T-helper 1 cell treated with Interleukin-12 subunit alpha and Interleukin-12 subunit beta and Interleukin-4 antibody, amounts not matched to agents 30 ng/mL and 1 ng/mL, for 36 hours (primary cell): ENCODE measurements around the gene HLX. TPM values are rescaled to one million over a fixed set of nuclear protein-coding genes. Genes with fewer than 3 reads are reported as not detected.

Experiments
- intact Hi-C: fragments of 100-400 bp; cut with micrococcal nuclease; formaldehyde crosslinking; loops from one replicate; pipeline ENCODE4 v1.15.1; 2024
- total RNA-seq: library from RNA; stranded (reverse); gene quantifications from 2 replicates; pipeline ENCODE4 v1.2.3, GENCODE V29; 2022

Gene HLX
- total RNA-seq, 1 donor from 2014 or later = 5.2 TPM

- intact Hi-C loops = no loop called here
Observed at GRCh38 chr1:220894025-220894923, 15.0 kb downstream of the HLX start.

- intact Hi-C loops = no loop called here
Observed at GRCh38 chr1:220894924-220895256, 15.6 kb downstream of the HLX start.

GRCh38 chr1:220895412-220895946, 16.2 kb downstream of the HLX start:
- intact Hi-C loops = no loop called here

- intact Hi-C loops = no loop called here
Observed at GRCh38 chr1:220896092-220896491, 16.8 kb downstream of the HLX start.

GRCh38 chr1:220900842-220901241, 21.6 kb downstream of the HLX start:
- intact Hi-C loops = no loop called here

GRCh38 chr1:220901881-220902280, 22.6 kb downstream of the HLX start:
- intact Hi-C loops = no loop called here

GRCh38 chr1:220902916-220903315, 23.7 kb downstream of the HLX start:
- intact Hi-C loops = no loop called here

- intact Hi-C loops = no loop called here
Observed at GRCh38 chr1:220904876-220905275, 25.6 kb downstream of the HLX start.

GRCh38 chr1:220905650-220906560, 26.7 kb downstream of the HLX start:
- intact Hi-C loops = no loop called here

- intact Hi-C loops = no loop called here
Observed at GRCh38 chr1:220906561-220907334, 27.5 kb downstream of the HLX start.

GRCh38 chr1:220908757-220909156, 29.5 kb downstream of the HLX start:
- intact Hi-C loops = no loop called here

GRCh38 chr1:220910021-220910420, 30.8 kb downstream of the HLX start:
- intact Hi-C loops = no loop called here

GRCh38 chr1:220914283-220915116, 35.3 kb downstream of the HLX start:
- intact Hi-C loops = no loop called here

GRCh38 chr1:220915117-220915440, 35.8 kb downstream of the HLX start:
- intact Hi-C loops = no loop called here

- intact Hi-C loops = no loop called here
Observed at GRCh38 chr1:220915954-220916353, 36.7 kb downstream of the HLX start.

GRCh38 chr1:220917101-220917500, 37.9 kb downstream of the HLX start:
- intact Hi-C loops = no loop called here

- intact Hi-C loops = no loop called here
Observed at GRCh38 chr1:220917535-220918209, 38.4 kb downstream of the HLX start.

- intact Hi-C loops = no loop called here
Observed at GRCh38 chr1:220918285-220918951, 39.2 kb downstream of the HLX start.

GRCh38 chr1:220920967-220921366, 41.7 kb downstream of the HLX start:
- intact Hi-C loops = no loop called here
